NCI-H187 (cell line): ENCODE measurements around the gene HIRA.
"Not testable (repeated sequence)": the region's sequence is repeated elsewhere in the genome, so short reads cannot be mapped to it uniquely, and the experiment has no call there.

ENCODE experiments used
- DNase-seq, 2 experiments: peaks; one replicate each; lab custom pipeline; 2025; lab: John Stamatoyannopoulos, UW

HIRA gene

DNA sequence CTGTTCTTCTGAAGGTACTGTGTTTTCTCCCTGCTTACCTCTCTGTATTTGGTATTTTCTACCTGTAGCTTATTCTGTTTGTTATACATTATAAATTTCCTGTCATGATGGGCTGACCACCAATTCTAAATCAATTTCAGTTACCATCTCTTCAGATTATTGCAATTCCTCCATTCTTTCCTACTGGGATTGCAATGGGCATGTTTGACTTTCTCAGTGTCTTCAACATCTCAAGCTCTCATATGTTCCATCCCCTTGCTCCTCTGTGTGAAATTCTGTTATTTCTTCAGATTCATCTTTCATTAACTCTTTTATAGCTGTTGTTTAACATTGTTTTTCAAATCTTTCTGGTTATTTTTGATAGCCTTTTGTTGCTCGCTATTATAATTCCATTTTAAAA, 31.5 kb upstream of the HIRA start:
- no peak for DNase-seq

DNA sequence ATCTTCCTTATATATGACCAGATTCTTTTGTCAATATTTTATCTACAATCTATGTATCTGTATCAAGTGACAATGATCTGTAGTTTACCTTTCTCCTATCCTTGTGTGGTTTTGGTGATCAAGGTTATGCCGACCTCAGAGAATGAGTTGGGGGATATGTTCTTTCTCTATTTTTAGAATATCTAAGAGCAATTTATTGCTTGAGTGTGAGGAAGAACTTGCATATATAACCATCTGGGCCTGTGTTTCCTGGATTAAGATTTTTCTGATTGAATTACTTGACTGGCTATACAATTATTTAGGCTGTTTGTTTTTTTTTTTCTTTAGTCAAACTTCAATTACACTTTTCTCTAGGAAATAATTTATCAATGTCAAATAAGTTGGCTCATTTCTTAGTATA, 30.0 kb upstream of the HIRA start:
- DNase-seq: no peak

DNA sequence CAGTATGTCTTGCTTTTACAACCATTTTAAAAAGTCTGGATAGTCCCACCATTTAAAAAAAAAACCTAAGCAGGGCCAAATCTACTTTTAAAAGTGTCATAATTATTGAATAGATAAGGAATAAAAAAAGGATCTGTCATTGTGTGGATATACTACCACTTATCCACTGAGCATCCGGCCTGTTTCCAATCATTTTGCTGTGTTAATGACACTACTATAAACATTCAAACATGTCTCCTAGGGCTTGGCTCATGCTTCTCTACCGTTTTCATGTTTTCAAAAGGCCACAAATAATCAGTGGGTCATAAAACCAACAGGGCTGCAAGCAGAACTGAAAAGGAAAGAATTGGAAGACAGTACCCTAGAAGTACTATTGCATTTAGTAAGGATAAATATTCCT, 28.5 kb upstream of the HIRA start:
- no peak for DNase-seq

DNA sequence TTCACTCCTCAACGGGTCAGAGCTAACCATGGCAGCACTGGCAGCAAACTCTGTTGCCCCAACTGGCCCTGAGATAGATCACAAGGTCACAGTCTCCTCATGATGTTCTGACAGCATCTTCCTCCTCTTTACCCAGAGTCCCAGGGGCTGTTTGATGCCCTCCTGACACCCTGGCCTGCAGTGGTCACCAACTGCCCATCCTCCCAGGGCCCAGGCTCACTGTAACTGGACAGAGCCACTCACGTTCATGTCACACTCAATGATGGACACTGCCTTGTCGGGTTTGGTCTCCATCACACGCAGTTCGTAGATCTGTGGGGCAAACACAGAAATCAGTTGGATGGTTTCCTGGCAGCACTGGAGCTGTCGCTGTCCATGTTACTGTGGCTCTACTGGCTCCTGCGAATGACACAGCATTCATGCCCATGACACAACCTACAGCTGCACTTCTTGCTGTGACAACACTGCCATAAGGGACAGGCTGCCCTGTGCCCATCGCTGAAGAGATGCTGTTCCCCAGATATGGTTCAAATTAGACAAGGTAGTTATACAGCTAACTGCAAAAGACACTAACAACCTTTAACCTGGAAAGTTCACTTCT, 26.4 kb upstream of the HIRA start:
- DNase-seq: no peak

DNA sequence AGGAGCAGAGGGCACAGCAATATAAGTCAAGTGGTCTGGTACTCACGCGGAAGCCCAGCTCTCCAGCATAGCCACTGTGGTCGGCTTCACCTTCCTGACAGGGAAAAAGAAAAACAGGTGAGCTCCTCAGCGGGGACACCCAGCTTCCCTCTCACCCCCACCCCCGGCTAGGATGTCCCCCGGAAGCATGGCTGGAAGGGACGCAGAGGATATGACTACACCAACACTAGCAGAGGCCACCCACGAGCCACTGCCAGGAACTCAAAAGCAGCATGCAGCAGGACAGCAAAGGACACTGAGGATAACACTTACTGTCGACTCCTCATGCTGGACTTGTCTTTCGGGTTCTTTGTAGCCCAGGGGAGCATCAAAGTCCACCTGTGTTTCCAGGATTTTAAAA, 25.0 kb upstream of the HIRA start:
- no peak for DNase-seq

DNA sequence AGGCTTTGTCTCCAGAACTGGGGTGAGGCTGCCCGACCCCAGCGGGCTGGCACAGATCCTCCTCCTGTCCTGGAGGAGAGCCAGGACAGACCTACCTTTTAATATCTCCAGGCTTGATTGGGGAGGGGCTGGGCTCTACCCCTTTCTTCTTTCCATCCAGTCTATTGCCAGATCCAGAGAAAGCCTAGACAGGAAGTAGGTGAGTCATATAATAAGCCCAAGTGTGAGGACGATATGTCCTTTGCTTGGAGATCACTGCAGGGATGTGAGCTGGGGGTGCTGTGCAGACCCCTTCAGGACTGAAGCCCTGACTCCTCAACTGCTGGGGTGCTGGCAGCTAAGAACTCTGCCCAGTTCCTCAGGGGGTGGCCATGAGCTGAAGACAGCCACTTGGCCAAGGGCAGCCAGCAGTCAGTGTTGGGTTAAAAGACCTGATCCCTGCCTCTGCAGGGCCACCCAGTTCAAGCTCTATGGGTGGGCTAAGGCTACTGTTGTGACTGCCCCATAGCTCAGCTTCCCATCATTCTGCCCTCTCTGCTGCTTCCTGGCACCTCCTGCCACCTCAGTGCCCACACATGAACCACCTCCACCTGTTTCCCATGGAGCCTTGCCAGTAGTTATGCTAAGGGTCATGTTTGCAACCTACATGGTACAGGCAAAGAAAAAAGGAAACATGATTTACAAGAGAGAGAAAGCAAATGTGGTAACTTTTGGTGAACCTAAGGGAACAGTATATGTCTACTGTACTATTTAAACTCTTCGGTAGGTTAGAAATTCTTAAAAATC, 24.2 kb upstream of the HIRA start:
- no peak for DNase-seq

DNA sequence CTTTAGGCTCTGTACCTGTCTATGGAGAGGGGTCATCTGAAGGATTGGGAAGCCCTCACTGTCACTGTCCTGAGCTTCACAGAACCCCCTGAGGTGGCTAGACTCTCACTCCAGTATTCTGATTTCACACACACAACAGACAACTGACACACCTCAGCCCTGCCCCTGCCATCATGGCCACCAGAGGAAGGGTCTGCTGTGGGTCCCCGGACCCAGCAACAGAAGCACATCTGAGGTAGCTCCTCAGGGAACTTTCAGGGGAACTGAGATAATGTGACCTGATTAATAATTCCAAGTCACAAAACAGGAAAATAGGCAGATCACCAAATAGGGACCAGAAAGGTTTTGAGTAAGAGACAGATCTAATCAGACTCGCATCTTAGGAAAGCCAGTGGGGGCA, 23.5 kb upstream of the HIRA start:
- no peak for DNase-seq

DNA sequence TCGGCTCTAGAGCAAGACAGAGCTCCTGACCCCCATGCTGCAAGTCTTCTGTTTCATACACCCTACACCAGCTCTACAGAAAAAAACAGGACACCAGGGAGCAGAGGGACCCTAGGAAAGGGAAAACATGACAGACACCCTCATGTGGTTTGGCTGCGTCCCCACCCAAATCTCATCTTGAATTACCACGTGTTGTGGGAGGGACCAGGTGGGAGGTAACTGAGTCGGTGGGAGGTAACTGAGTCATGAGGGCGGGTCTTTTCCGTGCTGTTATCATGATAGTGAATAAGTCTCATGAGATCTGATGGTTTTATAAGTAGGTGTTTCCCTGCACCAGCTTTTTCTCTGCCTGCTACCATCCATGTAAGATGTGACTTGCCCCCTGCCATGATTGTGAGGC, 22.6 kb upstream of the HIRA start:
- DNase-seq: no peak

DNA sequence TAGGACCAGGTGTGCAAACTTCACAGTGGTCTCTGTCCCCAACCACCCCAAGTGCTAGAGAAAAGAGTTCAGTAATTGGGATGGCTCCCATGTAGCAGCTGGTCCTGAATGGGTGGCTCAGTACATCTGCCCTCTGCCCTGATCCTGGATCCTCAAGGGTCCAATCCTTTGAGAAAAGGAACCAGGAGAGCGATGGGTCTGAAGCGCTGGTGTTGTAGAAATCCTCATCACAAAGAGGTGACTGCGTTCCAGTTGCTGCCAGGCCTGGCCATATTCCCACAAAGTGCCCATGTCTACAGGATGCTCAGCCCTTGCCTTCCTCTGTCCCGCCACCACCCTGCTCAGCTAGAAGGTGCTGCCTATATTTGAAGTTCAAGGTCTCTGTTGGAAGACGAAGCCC, 22.2 kb upstream of the HIRA start:
- no peak for DNase-seq

DNA sequence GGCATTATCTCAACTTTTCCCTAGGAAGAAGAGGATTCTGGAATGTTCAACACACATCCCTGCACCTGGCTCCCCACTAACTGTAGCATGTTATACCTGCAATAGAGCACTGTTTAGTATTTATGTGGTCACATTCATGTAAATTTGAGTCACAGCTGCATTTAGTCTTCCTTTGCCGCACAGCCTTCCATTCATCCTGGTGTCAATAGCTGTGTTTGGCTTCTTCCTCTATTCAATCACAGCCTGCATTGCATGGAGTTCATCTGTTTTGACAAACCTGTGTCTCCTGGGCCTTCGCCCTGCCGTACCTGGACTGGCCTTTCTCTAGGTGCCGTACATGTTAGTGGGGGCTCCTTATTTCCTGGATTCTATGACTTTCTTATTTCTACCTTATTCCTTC, 20.0 kb upstream of the HIRA start:
- no peak for DNase-seq

DNA sequence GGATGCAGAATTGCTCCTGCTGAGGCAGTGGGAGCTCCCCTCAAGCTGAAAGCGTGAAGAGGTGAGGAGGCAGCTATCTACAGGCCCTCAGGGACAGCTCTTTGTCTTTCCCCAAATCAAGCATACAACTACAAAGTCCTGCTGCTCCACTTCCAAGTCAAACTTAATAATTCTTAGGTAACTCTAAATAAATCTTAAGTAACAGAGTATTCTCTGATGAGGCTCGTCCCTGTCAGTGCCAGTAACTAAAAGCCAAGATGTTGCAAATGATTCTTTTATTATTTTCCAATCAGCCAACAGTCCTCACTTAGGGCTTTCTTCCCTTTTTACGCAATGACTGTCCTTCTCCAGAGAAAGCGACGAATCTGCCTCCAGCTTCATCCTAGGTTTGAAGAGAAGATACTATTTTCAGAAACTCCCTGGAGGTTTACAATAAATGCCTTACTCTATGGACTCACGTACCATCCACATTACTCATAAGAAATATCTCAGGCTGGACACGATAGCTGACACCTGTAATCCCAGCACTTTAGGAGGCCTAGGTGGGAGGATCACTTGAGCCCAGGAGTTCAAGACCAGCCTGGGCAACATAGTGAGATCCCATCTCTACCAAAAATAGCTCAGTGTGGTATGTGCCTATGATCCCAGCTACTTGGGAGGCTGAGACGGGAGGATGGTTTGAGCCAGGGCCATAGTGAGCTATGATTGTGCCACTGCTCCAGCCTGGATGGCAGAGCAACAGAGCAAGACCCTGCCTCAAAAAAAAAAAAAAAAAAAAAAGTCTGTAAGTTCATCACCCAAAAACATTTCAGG, 19.0 kb upstream of the HIRA start:
- no peak for DNase-seq

DNA sequence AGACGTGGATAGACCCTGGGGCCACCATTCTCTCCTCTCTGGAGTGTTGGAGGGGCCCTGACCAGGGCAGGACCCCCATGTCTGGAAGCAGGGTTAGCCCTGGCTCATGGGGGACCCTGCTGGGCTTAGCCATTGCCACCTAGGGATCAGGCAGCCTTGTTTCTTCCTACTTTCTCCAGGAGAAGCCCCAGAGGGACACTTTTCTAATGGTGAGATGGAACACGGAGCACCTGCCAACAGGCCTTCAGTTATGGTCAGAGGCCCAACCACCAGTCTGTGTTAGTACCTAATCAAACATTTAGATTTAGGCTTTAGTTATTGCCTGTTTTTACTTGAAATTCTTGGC, 17.9 kb upstream of the HIRA start:
- no peak for DNase-seq

DNA sequence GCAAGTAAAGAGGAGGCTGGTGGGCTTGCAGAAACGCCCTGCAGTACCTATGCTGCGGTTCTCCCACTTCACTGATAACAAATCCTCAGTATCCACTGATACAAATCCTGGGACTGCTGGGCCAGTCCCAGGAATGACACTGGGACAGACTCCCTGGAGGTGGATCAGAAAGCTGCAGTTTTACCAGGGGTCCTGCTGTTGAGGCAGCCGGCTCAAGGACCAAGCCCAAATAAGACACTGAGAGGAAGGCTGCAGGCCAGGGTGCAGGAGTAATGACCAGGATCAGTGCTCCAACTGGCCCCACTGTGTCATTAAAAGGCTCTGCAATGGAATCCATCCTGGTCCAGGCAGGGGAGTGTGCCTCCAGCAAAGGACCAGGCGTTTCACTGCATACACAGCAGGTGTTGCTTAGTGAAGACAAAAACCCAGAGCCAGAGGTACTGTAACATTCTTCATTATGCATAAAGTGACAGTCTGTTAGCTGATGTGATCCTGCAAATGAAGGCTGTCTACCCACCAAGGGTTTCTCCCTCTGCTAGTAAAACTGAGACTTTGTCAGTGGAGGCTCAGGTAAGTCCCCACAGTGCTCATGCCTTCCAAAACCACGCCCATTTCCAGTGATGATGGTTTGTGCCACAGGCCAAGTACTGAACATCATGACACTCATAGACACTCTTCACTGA, 17.3 kb upstream of the HIRA start:
- DNase-seq: no peak

DNA sequence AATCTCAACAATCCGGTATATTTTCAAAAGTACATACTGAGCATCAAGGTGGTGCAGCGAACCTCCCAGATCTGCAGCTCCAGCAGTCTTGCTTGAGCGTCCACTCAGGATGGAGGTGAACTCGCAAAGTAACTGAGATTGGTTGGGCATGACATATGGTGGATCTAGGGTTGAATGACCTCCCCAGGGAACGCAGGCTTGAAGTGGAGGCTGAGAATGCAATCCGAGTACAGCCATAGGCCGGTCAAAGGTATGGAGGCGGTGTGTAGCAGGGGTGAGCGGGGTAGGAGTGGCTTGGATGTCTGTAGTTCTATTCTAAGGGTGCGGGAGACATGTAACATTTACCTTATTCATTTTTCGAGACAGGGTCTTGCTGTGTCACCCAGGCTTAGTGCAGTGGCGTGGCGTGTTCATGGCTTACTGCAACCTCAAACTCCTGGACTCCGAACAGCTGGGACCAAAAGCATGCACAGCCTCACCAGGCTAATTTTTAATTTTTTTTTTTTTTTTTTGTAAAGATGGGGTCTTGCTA, 16.6 kb upstream of the HIRA start:
- peak; percentile 75 to 85 for DNase-seq

DNA sequence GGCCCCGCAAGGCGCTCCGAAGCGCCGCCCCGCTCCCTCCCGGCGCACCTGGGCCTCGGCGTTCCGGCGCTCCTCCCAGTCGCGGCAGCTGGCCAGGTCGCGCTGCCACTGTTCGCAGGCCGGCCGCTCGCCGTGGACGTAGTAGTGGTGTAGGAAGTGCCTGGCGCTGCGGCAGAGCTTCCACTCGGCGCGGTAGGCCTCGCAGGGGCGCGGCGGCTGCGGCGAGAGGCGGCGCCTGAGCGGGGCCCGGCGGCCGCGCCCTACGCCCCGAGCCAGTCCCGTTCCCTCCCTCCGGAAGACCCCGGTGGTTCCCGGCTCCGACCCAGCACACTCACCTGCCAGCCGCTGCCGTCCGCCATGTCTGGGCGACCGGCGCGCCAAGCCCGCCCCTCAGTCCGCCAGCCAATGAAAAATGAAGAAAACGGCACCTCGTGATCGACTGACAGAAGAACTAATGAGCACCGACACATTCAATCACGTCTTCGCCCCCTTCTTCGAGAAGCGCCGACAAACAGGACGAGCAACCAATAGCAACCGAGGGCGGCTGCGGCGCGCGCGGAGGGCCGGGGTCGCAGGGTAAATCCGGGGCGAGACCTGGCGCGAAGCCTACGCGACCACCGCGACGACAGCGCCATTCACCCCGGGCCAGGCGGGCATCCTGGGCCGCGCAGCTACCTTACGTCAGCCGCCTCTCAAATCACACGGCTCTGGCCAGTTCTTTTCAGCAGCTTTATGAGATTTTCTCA, 16.0 kb upstream of the HIRA start, which contains the start of gene C22orf39:
Gene C22orf39 (minus strand): TSS at position 382 of the 746 bp plus-strand sequence. CDS start 23 bp downstream, at position 359.
- DNase-seq: peak; percentile 39 to 73

DNA sequence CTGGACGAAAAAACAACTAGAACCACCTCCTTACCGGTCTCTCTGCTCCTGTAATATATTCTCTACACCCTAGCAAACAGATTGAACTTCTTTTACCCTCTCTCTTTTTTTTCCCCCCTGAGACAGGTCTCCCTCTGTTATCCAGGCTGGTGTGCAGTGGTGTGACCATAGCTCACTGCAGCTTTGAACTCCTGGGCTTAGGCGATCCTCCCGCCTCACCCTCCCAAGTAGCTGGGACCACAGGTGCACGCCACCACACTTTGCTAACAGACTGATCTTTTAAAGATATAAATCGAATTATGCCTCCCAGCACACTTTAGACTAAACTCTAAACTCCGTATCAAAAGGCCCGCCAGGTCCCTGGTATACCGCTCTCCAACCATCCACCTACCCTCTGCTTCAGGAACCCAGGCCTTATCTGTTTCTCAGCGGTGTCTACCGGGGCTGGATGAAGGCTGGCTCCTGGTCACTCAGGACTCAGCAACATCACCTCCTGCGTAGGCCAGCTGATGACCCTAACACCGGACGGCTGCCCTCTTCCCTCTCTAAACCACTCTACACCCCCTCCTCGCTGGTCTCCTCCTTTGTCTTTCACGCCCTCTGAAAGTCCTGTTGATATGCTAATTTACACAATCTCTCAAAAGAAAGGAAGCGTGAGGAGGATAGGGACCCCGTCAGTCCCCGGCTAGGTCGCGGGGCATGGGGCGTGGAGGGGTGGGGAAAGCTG, 15.2 kb upstream of the HIRA start:
- DNase-seq: no peak

DNA sequence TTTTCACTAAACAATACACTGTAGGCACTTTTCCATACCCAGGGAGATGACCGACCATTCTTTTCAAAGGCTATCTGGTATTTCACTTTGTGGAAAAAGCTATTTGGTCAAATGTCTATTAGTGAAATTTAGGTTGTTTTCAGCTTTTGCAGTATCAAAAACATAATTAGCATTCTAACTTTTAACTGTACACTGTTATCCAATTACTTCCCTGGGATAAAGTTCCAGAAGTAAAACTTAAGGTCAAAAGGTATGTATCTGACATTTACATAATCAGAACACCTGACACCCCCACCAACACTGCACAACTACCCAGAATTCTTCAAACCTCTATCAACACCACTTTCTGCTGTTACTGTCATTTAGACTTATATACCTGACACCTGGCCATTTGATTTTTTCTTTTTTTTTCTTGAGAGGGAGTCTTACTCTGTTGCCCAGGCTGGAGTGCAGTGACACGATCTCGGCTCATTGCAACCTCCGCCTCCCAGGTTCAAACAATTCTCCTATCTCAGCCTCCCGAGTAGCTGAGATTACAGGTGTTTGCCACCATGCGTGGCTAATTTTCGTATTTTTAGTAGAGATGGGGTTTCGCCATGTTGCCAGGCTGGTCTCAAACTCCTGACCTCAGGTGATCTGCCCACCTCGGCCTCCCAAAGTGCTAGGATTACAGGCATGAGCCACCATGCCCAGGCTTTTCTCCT, 13.9 kb upstream of the HIRA start:
- DNase-seq: not testable (repeated sequence)

DNA sequence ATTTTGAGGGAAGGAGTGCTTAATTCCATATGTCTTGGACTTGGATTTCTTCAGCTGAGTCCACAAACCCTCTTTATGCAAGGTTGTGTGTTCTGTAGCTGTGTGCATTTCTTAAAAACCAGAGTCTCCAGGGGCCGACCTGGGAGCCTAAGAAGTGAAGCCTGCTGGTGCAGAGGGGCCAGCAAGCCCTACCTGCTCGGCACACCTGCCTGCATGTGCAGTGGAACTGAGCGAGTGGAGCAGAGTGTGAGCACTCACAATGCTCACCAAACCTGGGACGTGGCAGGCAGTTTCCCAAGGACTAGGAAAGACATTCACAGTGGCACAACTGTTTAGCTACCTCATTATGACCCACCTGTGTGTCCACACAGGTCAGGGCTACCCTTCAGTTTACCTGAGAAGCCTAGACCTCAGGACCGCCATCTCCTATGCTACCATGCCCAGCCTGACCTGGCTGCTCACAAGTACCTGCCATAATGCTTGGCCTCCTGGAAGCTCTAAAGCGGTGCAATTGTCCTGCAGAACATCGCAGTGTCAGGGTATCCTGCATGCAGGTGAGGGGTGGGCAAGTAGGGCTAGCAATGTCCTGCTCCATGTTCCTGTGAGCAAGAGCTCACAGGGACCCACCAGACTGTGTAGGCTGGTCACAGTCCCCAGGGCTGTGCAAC, 12.1 kb upstream of the HIRA start:
- no peak for DNase-seq

DNA sequence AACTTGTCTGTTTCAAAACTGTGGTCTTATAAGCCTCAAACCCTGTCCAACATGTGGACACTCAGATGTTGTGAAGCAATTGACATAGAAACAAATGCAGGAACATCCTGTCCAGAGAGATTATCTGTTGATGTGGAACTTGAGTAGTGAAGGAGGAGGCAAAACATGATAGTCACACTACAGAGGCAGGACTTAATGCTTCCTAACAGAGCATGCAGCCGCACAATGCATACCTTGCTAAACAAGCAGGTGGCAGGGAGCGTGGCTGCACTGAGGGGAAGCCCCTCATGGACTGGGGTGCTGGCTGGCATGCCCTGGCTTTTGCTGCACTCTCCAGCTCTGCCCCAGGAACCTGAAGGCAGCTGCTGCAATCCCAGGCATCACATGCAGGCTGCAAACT, 10.6 kb upstream of the HIRA start:
- DNase-seq: no peak
